ENCODE measurements around the gene TRIM26.

TRIM26 gene

GRCh38 chr6:30198166-30199084, 14.8 kb downstream of the TRIM26 start:
- no peak for FAIRE-seq
- DNase-seq (ENCODE audit: insufficient read length, low spot score) = no peak
- no peak for TF ChIP-seq POLR2A (IDR thresholded peaks at IDR 0.05; ENCODE audit: low read depth, low read length)

- FAIRE-seq (no peak), DNase-seq (ENCODE audit: insufficient read length, low spot score) (no peak)
- no peak for TF ChIP-seq POLR2A (IDR thresholded peaks at IDR 0.05; ENCODE audit: low read depth, low read length)
These were observed 16.8 kb downstream of the TRIM26 start for GRCh38 chr6:30196376-30196775.

DNA sequence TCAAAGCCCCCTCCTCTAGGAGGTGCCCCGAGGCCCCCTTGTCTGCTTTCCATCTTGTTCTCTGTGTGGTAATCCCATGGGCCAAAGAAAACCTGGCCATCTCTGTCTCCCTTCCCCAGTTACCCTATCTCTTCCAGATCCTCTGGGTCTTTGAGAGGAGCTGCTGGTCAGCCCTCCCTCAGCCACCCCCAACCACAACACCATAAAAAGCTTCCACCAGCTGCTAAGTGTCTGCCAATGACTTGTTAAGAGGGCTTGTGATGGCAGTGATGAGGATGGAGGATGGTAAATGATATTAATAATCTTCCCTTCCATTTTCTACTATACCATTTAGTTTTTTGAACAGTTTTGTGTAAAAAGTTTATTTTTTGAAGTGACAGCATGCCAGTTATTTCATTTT, 17.3 kb downstream of the TRIM26 start:
- FAIRE-seq (no peak), DNase-seq (ENCODE audit: insufficient read length, low spot score) (no peak)
- no peak for TF ChIP-seq POLR2A (IDR thresholded peaks at IDR 0.05; ENCODE audit: low read depth, low read length)

DNA sequence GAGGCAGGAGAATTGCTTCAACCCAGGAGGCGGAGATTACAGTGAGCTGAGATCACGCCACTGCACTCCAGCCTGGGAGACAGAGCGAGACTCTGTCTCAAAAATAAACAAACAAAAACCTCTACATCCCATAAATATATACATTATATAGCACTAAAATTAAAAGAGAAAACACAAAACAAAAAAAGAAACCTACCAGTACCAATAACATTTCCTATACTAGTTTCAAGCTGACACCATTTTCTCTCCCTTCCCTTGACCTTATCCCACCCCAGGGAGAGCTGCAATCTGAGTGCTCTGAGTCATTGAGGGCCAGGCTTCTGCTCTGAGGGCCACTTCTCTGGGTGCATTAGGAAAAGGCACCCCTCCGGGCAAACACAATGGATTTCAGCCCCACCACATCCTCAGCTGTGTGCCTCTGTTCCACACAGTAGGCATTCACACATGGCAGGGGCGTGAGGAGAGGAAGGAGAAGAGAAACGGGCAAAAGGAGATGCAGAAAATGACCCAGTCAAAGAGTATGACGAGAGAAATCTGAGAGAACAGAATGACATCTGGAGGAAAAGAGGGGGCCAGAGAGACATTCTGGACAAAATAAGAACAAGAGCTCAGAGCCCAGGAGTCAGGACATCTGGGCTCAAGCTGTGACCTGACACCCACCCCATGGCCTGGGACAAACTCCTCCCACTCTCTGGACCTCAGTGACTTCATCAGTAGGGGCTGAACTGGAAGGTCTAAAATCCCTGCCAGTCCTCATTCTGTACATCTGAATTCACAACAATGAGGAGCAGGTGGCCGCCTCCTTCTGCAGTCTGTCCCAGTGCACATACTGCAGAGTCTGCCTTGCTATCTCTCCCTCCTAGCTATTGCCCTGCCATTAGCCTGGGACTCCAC, 18.2 kb downstream of the TRIM26 start:
- DNase-seq (ENCODE audit: insufficient read length, low spot score) = no peak
- TF ChIP-seq POLR2A (IDR thresholded peaks at IDR 0.05; ENCODE audit: low read depth, low read length) = no peak
- FAIRE-seq = no peak

GRCh38 chr6:30192076-30192475, 21.1 kb downstream of the TRIM26 start:
- DNase-seq (ENCODE audit: insufficient read length, low spot score) (no peak), FAIRE-seq (no peak)
- no peak for TF ChIP-seq POLR2A (IDR thresholded peaks at IDR 0.05; ENCODE audit: low read depth, low read length)

- no peak for TF ChIP-seq POLR2A (IDR thresholded peaks at IDR 0.05; ENCODE audit: low read depth, low read length)
- DNase-seq (ENCODE audit: insufficient read length, low spot score) = no peak
- no peak for FAIRE-seq
These were observed 24.7 kb downstream of the TRIM26 start for GRCh38 chr6:30188541-30188940.

GRCh38 chr6:30185846-30186484, 27.2 kb downstream of the TRIM26 start:
- FAIRE-seq (no peak), DNase-seq (ENCODE audit: insufficient read length, low spot score) (no peak)
- no peak for TF ChIP-seq POLR2A (IDR thresholded peaks at IDR 0.05; ENCODE audit: low read depth, low read length)

DNA sequence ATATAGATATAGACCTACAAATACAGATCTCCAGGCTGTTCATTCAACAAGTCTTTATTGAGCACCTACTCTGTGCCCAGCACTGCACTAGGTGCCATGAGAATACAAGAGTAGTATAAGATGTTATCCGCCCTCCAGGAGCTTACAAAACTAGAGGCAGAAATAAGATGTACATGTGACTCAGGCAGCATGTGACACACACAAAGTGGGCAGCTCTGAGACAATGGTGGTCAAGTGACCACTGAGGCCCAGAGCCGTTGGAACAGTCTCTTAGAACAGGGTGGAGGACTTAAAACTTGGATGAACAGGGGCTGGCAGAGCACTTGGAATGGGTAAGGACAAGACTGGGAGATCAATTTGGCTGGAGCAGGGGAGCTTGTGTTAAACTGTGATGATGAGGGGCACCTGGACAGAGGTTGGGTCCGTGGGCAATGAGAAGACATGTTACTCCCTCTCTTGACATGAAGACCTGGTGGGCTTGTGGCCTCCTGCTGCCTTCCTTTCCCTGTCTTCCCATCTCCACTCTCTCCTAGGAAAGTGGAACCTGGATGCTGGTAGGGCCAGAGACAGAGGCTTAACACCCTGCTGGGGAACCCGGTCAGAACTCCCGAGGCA, 28.7 kb downstream of the TRIM26 start:
- FAIRE-seq = no peak

DNA sequence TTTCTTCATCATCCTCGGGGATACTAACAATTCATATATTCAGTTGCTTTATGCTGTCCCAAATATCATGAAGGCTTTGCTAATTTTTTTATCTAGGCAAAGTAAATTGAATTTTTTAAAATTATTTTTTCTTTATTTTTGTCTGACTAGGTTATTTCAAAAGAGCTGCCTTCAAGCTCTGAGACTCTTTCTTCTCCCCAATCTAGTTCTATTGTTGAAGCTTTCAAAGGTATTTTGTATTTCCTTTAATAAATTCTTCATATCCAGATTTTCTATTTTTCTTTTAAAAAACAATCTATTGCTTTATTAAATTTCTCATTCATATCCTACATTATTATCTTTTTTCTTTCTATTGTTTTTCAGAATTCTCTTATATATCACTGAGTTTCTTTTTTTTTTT, 33.1 kb downstream of the TRIM26 start:
- FAIRE-seq = no peak
- TF ChIP-seq POLR2A (IDR thresholded peaks at IDR 0.05; ENCODE audit: low read depth, low read length) = no peak
- no peak for DNase-seq (ENCODE audit: insufficient read length, low spot score)

More for the DNA sequence above, 28.7 kb downstream of the TRIM26 start:
- TF ChIP-seq POLR2A (IDR thresholded peaks at IDR 0.05; ENCODE audit: low read depth, low read length) = no peak
- no peak for DNase-seq (ENCODE audit: insufficient read length, low spot score)

DNA sequence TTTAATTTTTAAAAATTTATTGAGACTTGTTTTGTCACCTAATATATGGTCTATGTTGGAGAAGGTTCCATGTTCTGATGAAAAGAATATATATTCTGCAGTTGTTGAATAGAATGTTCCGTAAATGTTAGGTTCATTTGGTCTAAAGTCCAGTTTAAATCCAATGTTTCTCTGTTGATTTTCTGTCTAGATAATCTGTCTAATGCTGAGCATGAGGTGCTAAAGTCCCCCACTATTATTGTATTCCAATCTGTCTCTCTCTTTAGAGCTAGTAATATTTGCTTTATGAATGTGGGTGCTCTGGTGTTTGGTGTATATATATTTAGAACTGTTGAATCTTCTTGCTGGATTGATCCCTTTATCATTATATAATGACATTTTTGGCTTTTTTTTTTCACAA, 34.4 kb downstream of the TRIM26 start:
- TF ChIP-seq POLR2A (IDR thresholded peaks at IDR 0.05; ENCODE audit: low read depth, low read length) = no peak
- no peak for FAIRE-seq
- DNase-seq (ENCODE audit: insufficient read length, low spot score) = no peak

DNA sequence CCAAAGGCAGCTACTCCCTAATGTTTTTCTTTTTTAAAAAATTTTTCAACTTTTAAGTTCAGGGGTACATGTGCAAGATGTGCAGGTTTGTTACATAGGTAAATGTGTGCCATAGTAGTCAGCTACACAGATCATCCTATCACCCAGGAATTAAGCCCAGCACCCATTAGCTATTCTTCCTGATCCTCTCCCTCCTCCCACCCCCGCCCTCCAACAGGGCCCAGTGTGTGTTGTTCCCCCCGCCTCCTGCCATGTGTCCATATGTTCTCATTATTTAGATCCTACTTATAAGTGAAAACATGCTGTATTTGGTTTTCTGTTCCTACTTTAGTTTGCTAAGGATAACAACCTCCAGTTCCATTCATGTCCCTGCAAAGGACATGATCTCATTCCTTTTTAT, 37.4 kb downstream of the TRIM26 start:
- TF ChIP-seq POLR2A (IDR thresholded peaks at IDR 0.05; ENCODE audit: low read depth, low read length) = no peak
- no peak for FAIRE-seq
- DNase-seq (ENCODE audit: insufficient read length, low spot score) = no peak

- FAIRE-seq (no peak), DNase-seq (ENCODE audit: insufficient read length, low spot score) (no peak)
- no peak for TF ChIP-seq POLR2A (IDR thresholded peaks at IDR 0.05; ENCODE audit: low read depth, low read length)
These were observed 40.5 kb downstream of the TRIM26 start for GRCh38 chr6:30172681-30173080.

- no peak for DNase-seq (ENCODE audit: insufficient read length, low spot score)
- FAIRE-seq = no peak
- no peak for TF ChIP-seq POLR2A (IDR thresholded peaks at IDR 0.05; ENCODE audit: low read depth, low read length)
These were observed 41.3 kb downstream of the TRIM26 start for GRCh38 chr6:30171677-30172471.

Data from H54 (cell line).